ACHN (cell line): ENCODE measurements around the gene GPR149.

Source experiments
- DNase-seq: peaks from one replicate; pipeline ENCODE4 v3.0.0-alpha.2; 2015
- in situ Hi-C: cut with HindIII; loops from 2 replicates; pipeline ENCODE4 v1.10.0; 2017; ENCODE audit warnings: low sequenced_read_pairs, low pct_ligation_motif_present, low pct_unique_long_range_greater_than_20kb

The GPR149 gene

GRCh38 chr3:154361099-154361498 is 68.9 kb downstream of the GPR149 start:
- in situ Hi-C loops, result no loop called here
- DNase-seq, result no peak

- in situ Hi-C loops, result no loop called here
- DNase-seq, result no peak
These were observed 74.0 kb downstream of the GPR149 start for GRCh38 chr3:154356009-154356408.

- in situ Hi-C loops, result no loop called here
- no peak for DNase-seq
These were observed 80.8 kb downstream of the GPR149 start for GRCh38 chr3:154349223-154349622.

- no peak for DNase-seq
- in situ Hi-C loops, result no loop called here
These were observed 84.4 kb downstream of the GPR149 start for GRCh38 chr3:154345422-154346122.

GRCh38 chr3:154338570-154338969 is 91.4 kb downstream of the GPR149 start:
- in situ Hi-C loops, result no loop called here
- no peak for DNase-seq

GRCh38 chr3:154338008-154338407 is 92.0 kb downstream of the GPR149 start:
- no peak for DNase-seq
- in situ Hi-C loops, result no loop called here

- DNase-seq, result peak; percentile 48
- in situ Hi-C loops, result no loop called here
These were observed 95.0 kb downstream of the GPR149 start for GRCh38 chr3:154334973-154335420.

- in situ Hi-C loops, result no loop called here
- no peak for DNase-seq
These were observed 102.1 kb downstream of the GPR149 start for GRCh38 chr3:154327871-154328270.

- no peak for DNase-seq
- in situ Hi-C loops, result no loop called here
These were observed 105.1 kb downstream of the GPR149 start for GRCh38 chr3:154324919-154325318.

- DNase-seq, result peak; percentile 86
- in situ Hi-C loops, result no loop called here
These were observed 105.9 kb downstream of the GPR149 start, which contains the start of gene DHX36 for GRCh38 chr3:154323891-154324738. DHX36 (minus strand) TSS chr3:154324487; CDS start chr3:154324416, 71 bp downstream.

GRCh38 chr3:154316974-154317767 is 112.8 kb downstream of the GPR149 start:
- no peak for DNase-seq
- in situ Hi-C loops, result no loop called here

GRCh38 chr3:154314152-154314551 is 115.8 kb downstream of the GPR149 start:
- no peak for DNase-seq
- in situ Hi-C loops, result no loop called here

- in situ Hi-C loops, result no loop called here
These were observed 119.2 kb downstream of the GPR149 start for GRCh38 chr3:154310840-154311239.

GRCh38 chr3:154307363-154307762 is 122.6 kb downstream of the GPR149 start:
- no peak for DNase-seq
- in situ Hi-C loops, result no loop called here

More at GRCh38 chr3:154310840-154311239, 119.2 kb downstream of the GPR149 start:
- no peak for DNase-seq

GRCh38 chr3:154304936-154305335 is 125.1 kb downstream of the GPR149 start:
- in situ Hi-C loops, result no loop called here
- no peak for DNase-seq

GRCh38 chr3:154304116-154304786 is 125.7 kb downstream of the GPR149 start:
- no peak for DNase-seq
- in situ Hi-C loops, result no loop called here

- no peak for DNase-seq
- in situ Hi-C loops, result no loop called here
These were observed 128.4 kb downstream of the GPR149 start for GRCh38 chr3:154301561-154301960.

GRCh38 chr3:154294016-154294415 is 136.0 kb downstream of the GPR149 start:
- no peak for DNase-seq
- in situ Hi-C loops, result no loop called here
